ENCODE measurements around the gene LIPT2. TPM values are rescaled to one million over a fixed set of nuclear protein-coding genes. Genes with fewer than 3 reads are reported as not detected.

LIPT2 gene
- polyA plus RNA-seq, 1 donor from 2014 or later = 15.6 TPM

DNA sequence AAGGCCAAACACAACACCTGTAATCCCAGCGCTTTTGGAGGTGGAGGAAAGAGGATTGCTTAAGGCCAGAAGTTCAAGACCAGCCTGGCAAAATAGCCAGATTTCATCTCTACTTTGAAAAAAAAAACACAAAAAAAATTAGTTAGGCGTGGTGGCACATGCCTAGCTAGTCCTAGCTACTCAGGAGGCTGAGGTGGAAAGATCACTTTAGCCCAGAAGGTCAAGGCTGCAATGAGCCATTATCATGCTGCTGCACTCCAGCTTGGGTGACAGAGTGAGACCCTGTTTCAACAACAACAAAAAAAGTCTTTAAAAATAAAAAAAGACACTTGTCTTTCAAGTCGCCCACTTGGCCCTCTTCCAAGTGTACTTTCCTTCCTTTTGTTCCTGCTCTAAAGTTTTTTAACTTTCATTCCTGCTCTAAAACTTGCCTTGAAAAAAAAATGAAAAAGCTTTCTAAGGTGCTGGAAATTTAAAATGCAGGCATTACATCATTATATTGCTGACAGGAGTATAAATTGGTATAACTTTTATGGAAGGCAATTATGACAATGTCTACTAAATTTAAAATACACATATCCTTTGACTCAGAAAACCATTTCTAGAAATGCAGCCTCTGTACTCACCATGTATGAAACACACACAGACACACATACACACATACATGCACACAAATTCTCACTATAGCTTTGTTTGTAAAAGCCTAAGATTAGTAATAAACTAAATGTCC lies 12.7 kb downstream of the LIPT2 start:
- Mint-ChIP-seq H3K4me1 (no peaks in the 10 kb centered on the region), H3K27ac (no peak overlapping the region), H3K9me3 (no peaks in the 10 kb centered on the region), H3K4me3 (no peak overlapping the region), H3K36me3 (peaks cover 2% of the 10 kb centered on the region), H3K27me3 (peaks cover 3% of the 10 kb centered on the region)

DNA sequence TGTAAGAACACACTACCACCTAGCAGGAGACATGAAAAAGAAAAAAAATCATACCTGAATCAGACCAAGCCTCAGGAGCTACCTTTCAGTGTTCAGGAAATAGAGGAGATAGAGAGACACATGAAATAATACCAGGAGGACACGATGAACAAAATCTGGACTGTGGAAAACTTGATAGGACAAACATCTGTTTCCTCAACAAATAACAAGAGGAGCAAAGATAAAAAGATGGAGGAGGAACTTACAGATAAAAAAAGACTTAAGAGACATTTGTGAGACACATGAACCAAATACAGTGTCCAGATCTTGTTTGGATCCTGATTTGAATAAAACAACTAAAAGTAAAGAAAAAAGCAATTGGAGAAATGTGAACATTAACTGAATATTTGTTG lies 13.8 kb downstream of the LIPT2 start:
- H3K4me3 Mint-ChIP-seq = no peak overlapping the region
- H3K27ac Mint-ChIP-seq = no peak overlapping the region
- no peaks in the 10 kb centered on the region for H3K9me3 Mint-ChIP-seq
- H3K27me3 Mint-ChIP-seq = peaks cover 3% of the 10 kb centered on the region
- H3K4me1 Mint-ChIP-seq = no peaks in the 10 kb centered on the region
- peaks cover 2% of the 10 kb centered on the region for H3K36me3 Mint-ChIP-seq

DNA sequence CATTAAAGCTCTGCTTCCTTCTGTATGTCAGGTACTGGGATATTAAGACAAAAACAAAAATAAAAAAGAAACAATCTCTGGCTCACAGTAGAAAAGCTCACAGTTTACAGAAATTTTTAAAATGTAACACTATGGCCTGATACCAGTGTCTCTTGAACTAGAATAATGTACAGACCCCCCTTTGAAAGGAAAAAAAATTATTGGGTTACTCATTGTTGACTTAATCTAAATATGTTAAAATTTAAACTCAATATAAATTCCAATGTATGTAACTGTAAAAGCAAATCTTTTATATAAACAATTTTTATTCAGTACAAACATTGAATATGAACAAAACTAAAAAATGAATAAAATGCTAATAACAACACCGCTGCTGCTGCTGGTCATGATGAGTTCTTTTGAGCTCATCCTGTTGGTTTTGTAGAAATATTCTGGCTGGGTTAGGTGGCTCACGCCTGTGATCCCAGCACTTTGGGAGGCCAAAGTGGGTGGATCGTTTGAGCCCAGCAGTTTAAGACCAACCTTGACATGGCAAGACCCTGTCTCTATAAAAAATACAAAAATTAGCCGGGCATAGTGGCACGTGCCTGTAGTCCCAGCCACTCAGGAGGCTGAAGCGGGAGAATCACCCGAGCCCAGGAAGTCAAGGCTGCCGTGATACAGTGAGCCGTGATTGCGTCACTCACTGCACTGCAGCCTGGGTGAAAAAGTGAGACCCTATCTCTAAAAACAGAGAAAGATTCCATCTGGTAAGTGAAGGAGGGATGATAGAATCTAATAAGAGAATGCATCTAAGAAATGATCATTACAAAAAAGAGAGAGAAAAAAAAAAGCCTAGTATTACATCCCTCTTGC lies 14.4 kb downstream of the LIPT2 start:
- H3K4me1 Mint-ChIP-seq = no peaks in the 10 kb centered on the region

DNA sequence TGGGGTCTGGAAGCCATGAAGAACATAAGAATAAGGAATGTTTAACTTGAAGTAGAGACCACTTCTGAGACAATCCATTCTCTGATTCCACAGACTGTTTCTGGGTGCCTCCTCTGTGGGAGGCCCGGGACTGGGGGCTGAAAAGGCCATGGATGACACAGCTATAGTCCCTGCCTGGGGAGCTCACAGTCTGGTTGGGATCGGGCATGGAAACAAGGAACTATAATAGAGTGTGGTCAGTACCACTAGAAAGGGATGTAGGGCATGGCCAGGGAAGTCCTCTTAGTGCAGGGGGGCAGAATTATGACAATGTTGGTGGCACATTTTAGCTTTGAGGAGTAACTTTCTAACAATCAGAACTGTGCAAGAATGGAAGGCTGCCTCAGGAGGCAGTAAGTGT lies 17.0 kb downstream of the LIPT2 start:
- Mint-ChIP-seq H3K4me3 (no peak overlapping the region), H3K4me1 (no peaks in the 10 kb centered on the region), H3K27ac (no peak overlapping the region), H3K27me3 (peaks cover 3% of the 10 kb centered on the region), H3K9me3 (no peaks in the 10 kb centered on the region), H3K36me3 (peaks cover 2% of the 10 kb centered on the region)

More for the DNA sequence above, 14.4 kb downstream of the LIPT2 start:
- Mint-ChIP-seq H3K36me3 (peaks cover 2% of the 10 kb centered on the region), H3K27ac (no peak overlapping the region), H3K27me3 (peaks cover 3% of the 10 kb centered on the region), H3K9me3 (no peaks in the 10 kb centered on the region), H3K4me3 (no peak overlapping the region)

DNA sequence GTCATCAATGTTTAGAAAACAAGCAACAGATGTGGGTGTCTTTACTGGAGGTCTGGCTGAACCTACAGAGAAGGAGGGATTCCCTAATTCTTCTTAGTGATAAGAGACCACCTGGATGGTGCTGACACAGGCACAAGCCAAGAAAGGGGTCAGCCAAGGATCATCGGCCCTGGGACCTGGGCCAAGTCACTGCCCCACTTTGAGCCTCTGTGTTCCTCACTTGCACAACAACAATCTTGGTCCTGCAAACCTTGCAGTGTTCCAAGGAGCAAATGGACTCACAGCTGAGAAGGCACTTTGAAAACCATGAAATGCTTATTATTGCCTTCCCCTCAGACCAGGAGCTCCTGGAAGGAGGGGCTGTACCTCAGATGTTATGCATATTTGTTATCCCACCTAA lies 19.2 kb downstream of the LIPT2 start:
- H3K36me3 Mint-ChIP-seq = peaks cover 2% of the 10 kb centered on the region
- H3K9me3 Mint-ChIP-seq = no peaks in the 10 kb centered on the region
- no peak overlapping the region for H3K27ac Mint-ChIP-seq
- H3K4me1 Mint-ChIP-seq = no peaks in the 10 kb centered on the region
- no peak overlapping the region for H3K4me3 Mint-ChIP-seq
- peaks cover 3% of the 10 kb centered on the region for H3K27me3 Mint-ChIP-seq

DNA sequence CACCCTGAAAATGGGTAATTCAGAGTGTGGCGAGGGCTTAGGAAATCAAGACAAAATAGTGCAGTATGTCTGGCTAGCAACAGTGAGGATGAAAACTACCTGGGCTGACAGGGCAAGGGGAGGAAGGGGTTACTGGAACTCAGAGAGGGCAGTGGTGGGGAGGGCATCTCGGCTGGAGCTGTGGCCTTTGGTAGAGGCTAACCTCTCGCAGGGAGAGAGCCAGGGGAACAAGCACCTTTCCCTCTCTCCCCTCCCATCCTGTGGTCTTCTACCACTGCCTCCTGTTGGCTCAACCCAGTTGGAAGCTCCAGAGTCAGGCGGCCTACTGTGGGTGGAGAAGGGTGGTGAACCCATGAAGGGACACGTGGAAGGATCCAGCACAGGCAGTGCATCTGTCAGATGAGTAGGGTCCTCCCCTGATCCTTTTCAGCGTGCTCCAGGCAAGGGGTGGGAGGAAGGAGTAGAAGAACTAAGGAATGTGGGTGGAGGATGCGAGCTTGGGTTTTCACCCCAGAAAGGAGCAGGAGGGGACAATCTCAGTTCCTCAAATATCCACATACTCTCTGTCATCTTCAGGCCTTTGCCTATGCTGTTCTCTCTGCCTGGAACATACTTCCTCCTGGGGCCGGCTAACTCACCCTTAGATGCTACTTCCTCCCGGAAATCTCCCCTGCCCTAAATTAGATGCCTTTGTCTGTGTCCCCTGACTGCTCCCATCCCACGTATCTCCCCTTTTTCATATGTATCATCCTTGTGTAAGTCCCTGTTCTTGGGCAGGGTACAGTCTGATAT lies 19.9 kb downstream of the LIPT2 start:
- Mint-ChIP-seq H3K4me3 (no peak overlapping the region), H3K27ac (peak overlapping the region in 1 of 3 donors; percentile 44), H3K27me3 (peaks cover 7% of the 10 kb centered on the region), H3K9me3 (no peaks in the 10 kb centered on the region), H3K36me3 (peaks cover 2% of the 10 kb centered on the region), H3K4me1 (peaks cover 0 to 1% (median under 1%) of the 10 kb centered on the region in 3 donors)

DNA sequence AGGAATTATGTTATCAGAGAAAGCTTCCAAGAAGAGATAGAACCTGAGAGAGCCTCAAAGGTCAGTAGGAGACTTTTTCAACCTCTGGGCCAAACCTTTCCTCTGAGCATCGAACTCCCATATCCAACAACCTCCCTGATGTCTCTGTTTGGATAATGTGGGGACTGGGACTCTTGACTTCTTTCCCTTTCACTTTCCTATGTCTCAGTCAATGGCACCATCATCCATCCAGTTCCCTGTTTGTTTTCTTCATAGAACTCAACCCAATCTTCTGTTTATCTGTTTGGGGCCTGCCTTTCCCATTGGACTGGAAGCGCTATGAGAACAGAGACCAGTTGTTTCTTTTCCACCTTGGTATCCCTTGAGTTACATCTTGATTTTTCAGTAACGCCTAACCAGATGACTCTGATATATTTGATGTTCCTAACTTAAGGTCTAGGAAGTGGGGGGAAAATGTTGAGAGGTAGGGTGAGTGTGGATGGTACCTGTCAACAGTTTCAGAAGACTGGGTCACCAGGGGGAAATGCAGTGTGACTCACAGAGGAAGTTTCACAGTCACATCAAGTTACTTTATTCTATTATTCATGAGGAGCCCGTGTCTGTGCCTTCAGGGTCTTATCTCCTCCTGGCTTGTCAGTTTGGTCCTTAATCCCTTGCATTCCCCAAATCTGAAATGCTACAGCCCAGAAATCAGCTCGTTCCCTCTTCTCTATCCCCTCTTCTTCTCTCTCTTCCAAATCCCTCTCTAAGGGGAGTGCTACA lies 21.7 kb downstream of the LIPT2 start:
- Mint-ChIP-seq H3K9me3 (no peaks in the 10 kb centered on the region), H3K27me3 (peaks cover 14% of the 10 kb centered on the region), H3K27ac (no peak overlapping the region), H3K4me1 (peaks cover 0 to 5% (median 2%) of the 10 kb centered on the region in 3 donors), H3K36me3 (peaks cover 2% of the 10 kb centered on the region), H3K4me3 (no peak overlapping the region)

DNA sequence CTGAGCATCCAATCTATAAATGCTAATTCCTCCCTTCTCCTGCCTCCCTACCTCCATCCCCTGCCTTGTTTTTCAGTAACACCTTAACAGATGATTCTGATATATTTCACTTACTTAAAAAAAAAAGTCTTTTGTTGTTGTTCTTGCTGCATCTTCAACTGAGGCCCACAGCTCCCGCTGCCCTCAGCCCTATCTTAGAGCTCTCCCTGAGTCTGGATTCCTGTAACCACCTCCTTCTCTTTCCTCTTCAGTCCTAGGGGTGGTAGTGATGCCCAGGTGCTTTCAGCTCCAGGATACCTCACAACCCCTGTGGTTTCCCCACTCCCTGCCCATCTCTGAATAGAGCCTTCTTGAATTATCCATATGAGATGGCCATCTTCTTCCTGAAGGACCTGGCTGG lies 22.5 kb downstream of the LIPT2 start:
- Mint-ChIP-seq H3K9me3 (no peaks in the 10 kb centered on the region), H3K27me3 (peaks cover 20% of the 10 kb centered on the region), H3K36me3 (no peaks in the 10 kb centered on the region), H3K4me3 (no peak overlapping the region), H3K27ac (no peak overlapping the region), H3K4me1 (peaks cover 0 to 6% (median 2%) of the 10 kb centered on the region in 3 donors)

DNA sequence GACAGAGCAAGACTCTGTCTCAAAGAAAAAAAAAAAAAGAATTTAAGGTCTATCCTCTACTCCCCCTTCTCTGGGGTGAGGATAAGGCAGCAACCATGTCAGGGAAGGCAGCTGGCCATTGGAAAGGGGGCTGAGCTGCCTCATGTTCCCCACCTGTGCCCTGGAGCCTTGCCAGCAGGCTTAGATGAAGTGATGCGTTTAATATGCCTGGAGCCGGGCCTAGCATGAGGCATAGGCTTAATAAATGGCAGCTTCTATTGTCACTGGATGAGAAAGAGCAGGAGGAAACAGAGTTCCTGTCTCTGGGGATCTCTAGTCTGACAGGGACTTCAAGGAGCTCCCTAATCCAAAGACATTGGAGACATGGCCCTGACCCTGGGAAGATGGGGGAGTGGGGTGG lies 23.0 kb downstream of the LIPT2 start:
- Mint-ChIP-seq H3K4me3 (no peak overlapping the region), H3K4me1 (peaks cover 0 to 6% (median 2%) of the 10 kb centered on the region in 3 donors), H3K9me3 (no peaks in the 10 kb centered on the region), H3K27me3 (peaks cover 23% of the 10 kb centered on the region), H3K27ac (no peak overlapping the region), H3K36me3 (no peaks in the 10 kb centered on the region)

DNA sequence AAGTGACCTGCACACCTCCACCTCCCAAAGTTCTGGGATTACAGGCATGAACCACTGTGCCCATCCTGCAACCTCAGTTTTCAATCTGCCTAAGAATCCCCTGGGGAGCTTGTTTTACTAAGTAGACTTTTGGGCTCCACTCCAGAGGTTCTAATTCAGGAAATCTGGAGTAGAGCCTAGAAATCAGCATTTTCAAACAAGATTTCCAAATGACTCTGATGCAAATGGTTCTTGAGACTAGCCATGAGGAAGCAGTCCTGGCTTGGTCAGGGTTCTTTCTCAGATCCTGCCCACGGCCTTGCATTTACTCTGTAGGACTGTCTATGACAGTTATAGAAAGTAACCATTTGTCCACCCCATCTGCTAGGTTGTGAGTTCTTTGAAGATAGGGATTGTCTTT lies 24.6 kb downstream of the LIPT2 start:
- H3K27me3 Mint-ChIP-seq = peaks cover 27% of the 10 kb centered on the region
- H3K36me3 Mint-ChIP-seq = no peaks in the 10 kb centered on the region
- H3K4me3 Mint-ChIP-seq = no peak overlapping the region
- H3K9me3 Mint-ChIP-seq = no peaks in the 10 kb centered on the region
- no peak overlapping the region for H3K27ac Mint-ChIP-seq
- peaks cover 0 to 6% (median 5%) of the 10 kb centered on the region in 3 donors for H3K4me1 Mint-ChIP-seq

DNA sequence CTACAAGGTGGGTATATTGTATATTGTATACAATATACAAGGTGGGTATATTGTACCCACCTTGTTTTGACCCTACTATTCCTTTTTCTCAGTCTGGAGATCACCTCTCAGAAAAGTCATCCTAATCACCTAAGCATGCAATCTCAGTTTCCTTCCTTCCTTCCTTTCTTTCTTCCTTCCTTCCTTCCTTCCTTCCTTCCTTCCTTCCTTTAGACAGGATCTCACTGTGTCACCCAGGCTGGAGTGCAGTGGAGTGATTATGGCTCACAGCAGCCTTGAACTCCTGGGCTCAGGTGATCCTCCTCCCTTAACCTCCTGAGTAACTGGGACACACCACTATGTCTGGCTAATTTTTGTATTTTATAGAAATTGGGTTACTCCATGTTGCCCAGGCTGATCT lies 25.0 kb downstream of the LIPT2 start:
- peaks cover 0 to 6% (median 5%) of the 10 kb centered on the region in 3 donors for H3K4me1 Mint-ChIP-seq
- H3K27me3 Mint-ChIP-seq = peaks cover 27% of the 10 kb centered on the region
- H3K36me3 Mint-ChIP-seq = no peaks in the 10 kb centered on the region
- no peak overlapping the region for H3K4me3 Mint-ChIP-seq
- no peak overlapping the region for H3K27ac Mint-ChIP-seq
- H3K9me3 Mint-ChIP-seq = no peaks in the 10 kb centered on the region

DNA sequence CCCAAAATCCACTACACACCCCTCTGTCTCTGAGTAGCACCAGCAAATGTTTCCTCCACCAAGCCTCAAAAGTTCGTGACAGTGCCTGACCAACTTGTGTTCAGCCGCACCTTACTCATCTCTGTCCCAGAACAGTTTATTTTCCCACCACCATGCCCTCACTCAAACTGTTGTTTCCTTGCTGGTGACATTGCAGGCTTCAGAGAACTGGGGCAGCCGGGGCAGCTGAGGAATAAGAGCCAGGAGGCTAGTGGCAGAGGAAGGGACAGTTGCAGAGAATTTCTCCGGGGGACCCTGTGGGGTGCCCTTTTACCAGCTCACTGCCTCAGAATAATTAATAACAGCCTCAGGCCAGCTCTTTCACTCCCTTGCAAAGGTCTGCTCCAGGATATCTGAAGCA lies 25.5 kb downstream of the LIPT2 start:
- Mint-ChIP-seq H3K4me1 (peaks cover 0 to 6% (median 5%) of the 10 kb centered on the region in 3 donors), H3K27me3 (peaks cover 27% of the 10 kb centered on the region), H3K9me3 (no peaks in the 10 kb centered on the region), H3K36me3 (no peaks in the 10 kb centered on the region), H3K27ac (no peak overlapping the region), H3K4me3 (peak overlapping the region in 1 of 4 donors; percentile 35)

DNA sequence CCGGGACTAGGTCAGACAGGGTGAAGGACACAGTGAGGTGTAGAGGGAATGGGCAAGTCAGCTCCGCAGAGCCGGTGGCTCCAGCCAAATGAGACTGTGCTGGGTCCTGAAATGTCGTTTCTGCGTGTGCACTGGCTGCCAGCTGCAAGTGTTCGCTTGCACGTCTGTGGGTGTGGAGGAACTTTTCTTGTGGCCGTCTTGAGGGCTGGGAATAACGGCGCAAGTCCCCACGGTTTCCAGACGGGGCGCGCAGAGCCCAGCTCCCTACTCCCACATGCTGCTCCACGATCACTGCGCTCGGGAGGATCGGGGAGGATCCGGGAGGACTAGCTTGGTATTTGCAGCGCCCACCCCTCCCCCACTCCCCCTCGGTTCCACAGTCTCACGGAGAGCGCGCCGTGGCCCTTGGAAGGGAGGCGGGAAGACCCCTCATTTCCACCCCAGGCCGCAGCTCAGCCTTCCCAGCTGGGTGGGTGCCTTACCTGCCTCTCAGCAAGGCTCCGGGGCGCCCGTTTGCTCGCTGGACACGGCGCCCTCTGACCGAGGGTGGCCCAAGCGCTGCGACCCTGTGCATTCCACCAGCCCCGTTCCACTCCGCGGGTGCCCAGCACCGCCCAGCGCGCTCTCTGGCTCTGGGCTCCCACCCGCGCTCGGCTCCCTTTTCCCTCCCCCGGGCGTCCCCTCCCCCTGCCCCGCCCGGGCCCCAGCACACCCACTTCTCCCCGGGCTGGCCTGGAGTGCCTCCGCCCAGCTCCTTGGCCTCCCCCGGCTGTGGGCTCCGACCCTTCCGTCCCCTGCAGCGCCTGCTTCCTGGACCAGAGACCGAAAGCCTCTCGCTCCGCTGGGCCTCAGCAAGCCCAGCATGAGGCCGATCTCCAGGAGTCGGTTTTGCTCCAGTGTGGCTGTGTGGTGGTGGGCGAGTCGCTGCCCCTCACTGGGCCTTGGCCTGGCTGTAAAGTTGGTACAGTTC lies 26.3 kb downstream of the LIPT2 start, which contains the start of gene KCNE3:
Gene KCNE3, minus strand, starts transcription at position 634 of the 970 bp plus-strand sequence. CDS start 9,986 bp downstream, outside the sequence.
- H3K4me1 Mint-ChIP-seq = peaks cover 0 to 6% (median 5%) of the 10 kb centered on the region in 3 donors
- H3K36me3 Mint-ChIP-seq = no peaks in the 10 kb centered on the region
- H3K27me3 Mint-ChIP-seq = peaks cover 27% of the 10 kb centered on the region
- H3K27ac Mint-ChIP-seq = no peak within 1 kb of the TSS
- no peaks in the 10 kb centered on the region for H3K9me3 Mint-ChIP-seq
- peak within 1 kb of the TSS in 1 of 4 donors; percentile 35 for H3K4me3 Mint-ChIP-seq
